HepG2 (cell line): ENCODE results near the gene KIAA0232. TPM values are rescaled to one million over a fixed set of nuclear protein-coding genes. Genes with fewer than 3 reads are reported as not detected.

Source experiments
- ADNP ChIP-seq: sonication (generic); formaldehyde crosslinking; IDR thresholded peaks from 2 replicates; pipeline ENCODE4 v1.4.0; 2020; ENCODE audit warnings: missing genetic modification reagents
- ATF7-NPFF ChIP-seq: sonication (generic); formaldehyde crosslinking; IDR thresholded peaks from 2 replicates; pipeline ENCODE4 v1.8.1; 2023; ENCODE audit warnings: mild to moderate bottlenecking, low read depth, missing genetic modification reagents, moderate library complexity
- KAT2B ChIP-seq: fragments of 150-350 bp; IDR thresholded peaks from 2 replicates; pipeline ENCODE4 v1.6.1; 2014; ENCODE audit warnings: low read depth, low read length, borderline replicate concordance
- NCOA1 ChIP-seq: sonication (generic); formaldehyde crosslinking; IDR thresholded peaks from 2 replicates; pipeline ENCODE4 v1.9.0; 2021; ENCODE audit warnings: missing genetic modification reagents
- NCOA5 ChIP-seq: sonication (generic); formaldehyde crosslinking; IDR thresholded peaks from 2 replicates; pipeline ENCODE4 v1.4.0; 2020; ENCODE audit warnings: missing genetic modification reagents
- RFX3 ChIP-seq: IDR thresholded peaks from 2 replicates; pipeline ENCODE4 v1.6.1; 2016; ENCODE audit warnings: missing biosample characterization, missing genetic modification reagents
- STAG1 ChIP-seq: sonication (generic); formaldehyde crosslinking; IDR thresholded peaks from 2 replicates; pipeline ENCODE4 v1.4.0; 2020; ENCODE audit warnings: missing genetic modification reagents
- ZNF124 ChIP-seq: sonication (generic); formaldehyde crosslinking; IDR thresholded peaks from 2 replicates; pipeline ENCODE4 v1.4.0; 2020; ENCODE audit warnings: missing genetic modification reagents
- ZNF383 ChIP-seq: sonication (generic); formaldehyde crosslinking; IDR thresholded peaks from 2 replicates; pipeline ENCODE4 v1.4.0; 2020; ENCODE audit warnings: missing genetic modification reagents, mild to moderate bottlenecking, borderline replicate concordance
- ZNF598 ChIP-seq: sonication (generic); formaldehyde crosslinking; IDR thresholded peaks from 2 replicates; pipeline ENCODE4 v1.5.1; 2020; ENCODE audit warnings: mild to moderate bottlenecking, missing genetic modification reagents, borderline replicate concordance
- ZNF747 ChIP-seq: sonication (generic); formaldehyde crosslinking; IDR thresholded peaks from 2 replicates; pipeline ENCODE4 v1.8.1; 2023; ENCODE audit warnings: missing genetic modification reagents, mild to moderate bottlenecking, borderline replicate concordance
- ZNF83 ChIP-seq: sonication (generic); formaldehyde crosslinking; IDR thresholded peaks from 2 replicates; pipeline ENCODE4 v1.4.0; 2020; ENCODE audit warnings: missing genetic modification reagents, mild to moderate bottlenecking, borderline replicate concordance
- polyA plus RNA-seq, 8 experiments: library from polyadenylated mRNA; depleted of rRNA in 3 of 8; stranded (reverse) in 7 of 8; unstranded in 1 of 8; fragments of >200 nt; fragmentation: Illumina TruSeq in 4 of 8; extraction: Trizol in 4 of 8; gene quantifications; 2 replicates each; pipeline versions ENCODE4 v1.2.1 to v1.2.3, GENCODE V29; 2011 to 2016; ENCODE audit warnings: low read depth in 4 of 8, missing spikeins in 1 of 8, mixed read lengths in 1 of 8; ENCODE audit not compliant: insufficient read depth in 1 of 8
- total RNA-seq, 5 experiments: library from RNA; depleted of rRNA; stranded (reverse); fragments of >200 nt; fragmentation: Illumina TruSeq; extraction: Trizol; gene quantifications; 2 replicates each; pipeline ENCODE4 v1.2.3, GENCODE V29; 2016; ENCODE audit warnings: low read depth in 1 of 5
- TF ChIP-seq, protein P1 (sequence below): sonication (generic); formaldehyde crosslinking; IDR thresholded peaks from 2 replicates; pipeline ENCODE4 v1.5.0; 2020; ENCODE audit warnings: mild to moderate bottlenecking, missing genetic modification reagents, borderline replicate concordance
- TF ChIP-seq, protein P2 (sequence below): sonication (generic); formaldehyde crosslinking; IDR thresholded peaks from 2 replicates; pipeline ENCODE4 v1.4.0; 2020; ENCODE audit warnings: mild to moderate bottlenecking, missing genetic modification reagents, borderline replicate concordance
- TF ChIP-seq, protein P3 (sequence below), 2 experiments: sonication (generic) in 1 of 2; formaldehyde crosslinking in 1 of 2; IDR thresholded peaks; 2 replicates each; pipeline versions ENCODE4 v1.4.0 to v1.6.1; 2018 to 2020; ENCODE audit warnings: missing genetic modification reagents in 2 of 2, borderline replicate concordance in 1 of 2, low read depth in 1 of 2, mild to moderate bottlenecking in 1 of 2, missing biosample characterization in 1 of 2
- TF ChIP-seq, protein P4 (sequence below): sonication (generic); formaldehyde crosslinking; IDR thresholded peaks from 2 replicates; pipeline ENCODE4 v1.4.0; 2020; ENCODE audit warnings: missing genetic modification reagents, mild to moderate bottlenecking, borderline replicate concordance

KIAA0232 gene
- total and polyA plus RNA-seq, 2 of the 13 experiments (the other 11 are each of a cell fraction or from before 2014, with no cell fraction given): 7.8 to 17.1 TPM

DNA sequence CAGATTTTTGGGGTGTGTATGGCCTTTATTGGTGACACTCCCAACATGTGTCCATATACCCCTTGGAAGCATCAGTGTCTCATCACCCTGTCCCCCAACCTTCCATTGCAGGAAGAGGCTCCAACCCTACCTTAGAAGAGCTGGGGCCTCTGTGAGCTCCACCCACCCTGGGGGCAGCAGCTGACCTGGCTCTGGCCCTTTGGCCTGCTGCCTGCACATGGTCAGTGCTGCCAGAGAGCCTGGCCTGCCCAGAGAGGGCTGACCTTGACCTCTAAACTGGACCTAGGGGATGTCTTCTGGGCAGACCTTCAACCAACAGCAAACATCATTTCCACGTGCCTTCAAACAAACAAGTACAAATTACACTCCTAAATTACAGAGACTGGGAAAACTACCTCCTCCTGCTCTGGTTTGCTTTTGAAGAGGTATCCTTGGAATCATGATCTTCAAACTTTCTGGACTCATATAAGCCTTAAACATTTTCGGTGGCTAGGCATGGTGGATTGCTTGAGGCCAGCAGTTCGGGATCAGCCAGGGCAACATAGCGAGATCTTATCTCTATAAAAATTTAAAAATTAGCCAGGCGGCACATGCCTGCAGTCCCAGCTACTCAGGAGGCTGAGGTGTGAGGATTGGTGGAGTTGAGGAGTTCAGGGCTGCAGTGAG, 27.3 kb upstream of the KIAA0232 start (continued):
- TF ChIP-seq, protein P1, sequence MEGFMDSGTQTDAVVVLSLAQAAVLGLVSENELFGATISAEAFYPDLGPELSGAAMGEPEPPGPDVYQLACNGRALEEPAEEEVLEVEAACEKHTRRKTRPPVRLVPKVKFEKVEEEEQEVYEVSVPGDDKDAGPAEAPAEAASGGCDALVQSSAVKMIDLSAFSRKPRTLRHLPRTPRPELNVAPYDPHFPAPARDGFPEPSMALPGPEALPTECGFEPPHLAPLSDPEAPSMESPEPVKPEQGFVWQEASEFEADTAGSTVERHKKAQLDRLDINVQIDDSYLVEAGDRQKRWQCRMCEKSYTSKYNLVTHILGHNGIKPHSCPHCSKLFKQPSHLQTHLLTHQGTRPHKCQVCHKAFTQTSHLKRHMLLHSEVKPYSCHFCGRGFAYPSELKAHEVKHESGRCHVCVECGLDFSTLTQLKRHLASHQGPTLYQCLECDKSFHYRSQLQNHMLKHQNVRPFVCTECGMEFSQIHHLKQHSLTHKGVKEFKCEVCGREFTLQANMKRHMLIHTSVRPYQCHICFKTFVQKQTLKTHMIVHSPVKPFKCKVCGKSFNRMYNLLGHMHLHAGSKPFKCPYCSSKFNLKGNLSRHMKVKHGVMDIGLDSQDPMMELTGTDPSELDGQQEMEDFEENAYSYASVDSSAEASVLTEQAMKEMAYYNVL (CRISPR knock-in tag): peak; percentile 44; the same call in 1 of the 2 replicates
- no peak for TF ChIP-seq ZNF598
- TF ChIP-seq NCOA5 (CRISPR knock-in tag): no peak
- peak; percentile 22; the same call in 1 of the 2 replicates for TF ChIP-seq STAG1
- TF ChIP-seq ZNF383 (CRISPR knock-in tag): no peak
- TF ChIP-seq, protein P2, sequence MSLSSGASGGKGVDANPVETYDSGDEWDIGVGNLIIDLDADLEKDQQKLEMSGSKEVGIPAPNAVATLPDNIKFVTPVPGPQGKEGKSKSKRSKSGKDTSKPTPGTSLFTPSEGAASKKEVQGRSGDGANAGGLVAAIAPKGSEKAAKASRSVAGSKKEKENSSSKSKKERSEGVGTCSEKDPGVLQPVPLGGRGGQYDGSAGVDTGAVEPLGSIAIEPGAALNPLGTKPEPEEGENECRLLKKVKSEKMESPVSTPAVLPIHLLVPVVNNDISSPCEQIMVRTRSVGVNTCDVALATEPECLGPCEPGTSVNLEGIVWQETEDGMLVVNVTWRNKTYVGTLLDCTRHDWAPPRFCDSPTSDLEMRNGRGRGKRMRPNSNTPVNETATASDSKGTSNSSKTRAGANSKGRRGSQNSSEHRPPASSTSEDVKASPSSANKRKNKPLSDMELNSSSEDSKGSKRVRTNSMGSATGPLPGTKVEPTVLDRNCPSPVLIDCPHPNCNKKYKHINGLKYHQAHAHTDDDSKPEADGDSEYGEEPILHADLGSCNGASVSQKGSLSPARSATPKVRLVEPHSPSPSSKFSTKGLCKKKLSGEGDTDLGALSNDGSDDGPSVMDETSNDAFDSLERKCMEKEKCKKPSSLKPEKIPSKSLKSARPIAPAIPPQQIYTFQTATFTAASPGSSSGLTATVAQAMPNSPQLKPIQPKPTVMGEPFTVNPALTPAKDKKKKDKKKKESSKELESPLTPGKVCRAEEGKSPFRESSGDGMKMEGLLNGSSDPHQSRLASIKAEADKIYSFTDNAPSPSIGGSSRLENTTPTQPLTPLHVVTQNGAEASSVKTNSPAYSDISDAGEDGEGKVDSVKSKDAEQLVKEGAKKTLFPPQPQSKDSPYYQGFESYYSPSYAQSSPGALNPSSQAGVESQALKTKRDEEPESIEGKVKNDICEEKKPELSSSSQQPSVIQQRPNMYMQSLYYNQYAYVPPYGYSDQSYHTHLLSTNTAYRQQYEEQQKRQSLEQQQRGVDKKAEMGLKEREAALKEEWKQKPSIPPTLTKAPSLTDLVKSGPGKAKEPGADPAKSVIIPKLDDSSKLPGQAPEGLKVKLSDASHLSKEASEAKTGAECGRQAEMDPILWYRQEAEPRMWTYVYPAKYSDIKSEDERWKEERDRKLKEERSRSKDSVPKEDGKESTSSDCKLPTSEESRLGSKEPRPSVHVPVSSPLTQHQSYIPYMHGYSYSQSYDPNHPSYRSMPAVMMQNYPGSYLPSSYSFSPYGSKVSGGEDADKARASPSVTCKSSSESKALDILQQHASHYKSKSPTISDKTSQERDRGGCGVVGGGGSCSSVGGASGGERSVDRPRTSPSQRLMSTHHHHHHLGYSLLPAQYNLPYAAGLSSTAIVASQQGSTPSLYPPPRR: peak; percentile 96
- TF ChIP-seq KAT2B: no peak
- no peak for TF ChIP-seq RFX3 (CRISPR knock-in tag)
- 0 out of 2 replicates have a peak, but pooled peaks have one; percentile 57 for TF ChIP-seq ZNF124 (CRISPR knock-in tag)
- TF ChIP-seq ATF7-NPFF (CRISPR knock-in tag): no peak
- TF ChIP-seq ZNF747 (CRISPR knock-in tag): no peak
- 0 out of 2 replicates have a peak, but pooled peaks have one; percentile 36 for TF ChIP-seq ADNP (CRISPR knock-in tag)
- TF ChIP-seq, protein P3, sequence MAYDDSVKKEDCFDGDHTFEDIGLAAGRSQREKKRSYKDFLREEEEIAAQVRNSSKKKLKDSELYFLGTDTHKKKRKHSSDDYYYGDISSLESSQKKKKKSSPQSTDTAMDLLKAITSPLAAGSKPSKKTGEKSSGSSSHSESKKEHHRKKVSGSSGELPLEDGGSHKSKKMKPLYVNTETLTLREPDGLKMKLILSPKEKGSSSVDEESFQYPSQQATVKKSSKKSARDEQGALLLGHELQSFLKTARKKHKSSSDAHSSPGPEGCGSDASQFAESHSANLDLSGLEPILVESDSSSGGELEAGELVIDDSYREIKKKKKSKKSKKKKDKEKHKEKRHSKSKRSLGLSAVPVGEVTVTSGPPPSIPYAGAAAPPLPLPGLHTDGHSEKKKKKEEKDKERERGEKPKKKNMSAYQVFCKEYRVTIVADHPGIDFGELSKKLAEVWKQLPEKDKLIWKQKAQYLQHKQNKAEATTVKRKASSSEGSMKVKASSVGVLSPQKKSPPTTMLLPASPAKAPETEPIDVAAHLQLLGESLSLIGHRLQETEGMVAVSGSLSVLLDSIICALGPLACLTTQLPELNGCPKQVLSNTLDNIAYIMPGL (CRISPR knock-in tag; IDR thresholded peaks at IDR 0.05; ENCODE audit: borderline replicate concordance in 1 of 2, low read depth in 1 of 2): peak; percentile 34 to 66; a peak in 2 of 4 replicates
- TF ChIP-seq, protein P4, sequence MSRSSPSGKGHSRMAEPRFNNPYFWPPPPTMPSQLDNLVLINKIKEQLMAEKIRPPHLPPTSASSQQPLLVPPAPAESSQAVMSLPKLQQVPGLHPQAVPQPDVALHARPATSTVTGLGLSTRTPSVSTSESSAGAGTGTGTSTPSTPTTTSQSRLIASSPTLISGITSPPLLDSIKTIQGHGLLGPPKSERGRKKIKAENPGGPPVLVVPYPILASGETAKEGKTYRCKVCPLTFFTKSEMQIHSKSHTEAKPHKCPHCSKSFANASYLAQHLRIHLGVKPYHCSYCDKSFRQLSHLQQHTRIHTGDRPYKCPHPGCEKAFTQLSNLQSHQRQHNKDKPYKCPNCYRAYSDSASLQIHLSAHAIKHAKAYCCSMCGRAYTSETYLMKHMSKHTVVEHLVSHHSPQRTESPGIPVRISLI (CRISPR knock-in tag): peak; percentile 56; the same call in 1 of the 2 replicates
- no peak for TF ChIP-seq ZNF83 (CRISPR knock-in tag)
- no peak; the same call in 1 of the 2 replicates for TF ChIP-seq NCOA1
